ENCODE data around the gene ETV2.
A peak's percentile ranks its signal among the peaks of the same experiment; 100 is the strongest.

Gene ETV2

GRCh38 chr19:35607661-35608060, 33.9 kb upstream of the ETV2 start:
- no peak overlapping the region for H3K27ac ChIP-seq (ENCODE audit: low read length)
- H3K27me3 ChIP-seq (ENCODE audit: insufficient read depth, low read length, poor library complexity) = no peaks in the 10 kb centered on the region
- no peak for TF ChIP-seq EZH2 (IDR thresholded peaks at IDR 0.05; ENCODE audit: borderline replicate concordance, low read depth, low read length, severe bottlenecking)
- no peak for TF ChIP-seq CTCF (IDR thresholded peaks at IDR 0.05; ENCODE audit: borderline replicate concordance, extremely low read depth, low read length, poor library complexity, severe bottlenecking)
- no peak for ATAC-seq (ENCODE audit: insufficient read depth, low read depth)
- H3K4me2 ChIP-seq (ENCODE audit: insufficient read depth, low read length) = no peak overlapping the region
- H2AFZ ChIP-seq (ENCODE audit: low read depth, low read length) = no peak overlapping the region
- H3K4me1 ChIP-seq (ENCODE audit: insufficient read depth, low read length) = peaks cover 8% of the 10 kb centered on the region
- no peak for DNase-seq
- H4K20me1 ChIP-seq (ENCODE audit: insufficient read depth, low read length) = no peaks in the 10 kb centered on the region
- H3K9me3 ChIP-seq (ENCODE audit: insufficient read depth, low read length, severe bottlenecking) = peaks cover 7% of the 10 kb centered on the region
- no peak overlapping the region for H3K4me3 ChIP-seq (ENCODE audit: low read depth in 1 of 2, low read length in 2 of 2)
- no peak overlapping the region for H3K9ac ChIP-seq (ENCODE audit: low read depth, low read length)
- H3K36me3 ChIP-seq (ENCODE audit: insufficient read depth, low read length) = no peaks in the 10 kb centered on the region
- H3K79me2 ChIP-seq (ENCODE audit: insufficient read depth, low read length) = peaks cover under 1% of the 10 kb centered on the region

- no peak for TF ChIP-seq EZH2 (IDR thresholded peaks at IDR 0.05; ENCODE audit: borderline replicate concordance, low read depth, low read length, severe bottlenecking)
- TF ChIP-seq CTCF (IDR thresholded peaks at IDR 0.05; ENCODE audit: borderline replicate concordance, extremely low read depth, low read length, poor library complexity, severe bottlenecking) = no peak
- H4K20me1 ChIP-seq (ENCODE audit: insufficient read depth, low read length) = no peaks in the 10 kb centered on the region
- peaks cover 13% of the 10 kb centered on the region for H3K4me1 ChIP-seq (ENCODE audit: insufficient read depth, low read length)
- no peaks in the 10 kb centered on the region for H3K36me3 ChIP-seq (ENCODE audit: insufficient read depth, low read length)
- H3K4me2 ChIP-seq (ENCODE audit: insufficient read depth, low read length) = no peak overlapping the region
- ATAC-seq (ENCODE audit: insufficient read depth, low read depth) (no peak), DNase-seq (no peak)
- no peak overlapping the region for H2AFZ ChIP-seq (ENCODE audit: low read depth, low read length)
- H3K27ac ChIP-seq (ENCODE audit: low read length) = no peak overlapping the region
- H3K79me2 ChIP-seq (ENCODE audit: insufficient read depth, low read length) = peaks cover 6% of the 10 kb centered on the region
- no peaks in the 10 kb centered on the region for H3K27me3 ChIP-seq (ENCODE audit: insufficient read depth, low read length, poor library complexity)
- H3K9me3 ChIP-seq (ENCODE audit: insufficient read depth, low read length, severe bottlenecking) = peaks cover 7% of the 10 kb centered on the region
- no peak overlapping the region for H3K9ac ChIP-seq (ENCODE audit: low read depth, low read length)
- H3K4me3 ChIP-seq (ENCODE audit: low read depth in 1 of 2, low read length in 2 of 2) = no peak overlapping the region
Measured at GRCh38 chr19:35608251-35608650, 33.3 kb upstream of the ETV2 start.

- Histone ChIP-seq H3K4me3 (ENCODE audit: low read depth in 1 of 2, low read length in 2 of 2) (no peak overlapping the region), H2AFZ (ENCODE audit: low read depth, low read length) (no peak overlapping the region), H3K36me3 (ENCODE audit: insufficient read depth, low read length) (peaks cover 9% of the 10 kb centered on the region), H3K9ac (ENCODE audit: low read depth, low read length) (no peak overlapping the region), H3K4me2 (ENCODE audit: insufficient read depth, low read length) (no peak overlapping the region), H3K79me2 (ENCODE audit: insufficient read depth, low read length) (peaks cover 15% of the 10 kb centered on the region), H3K9me3 (ENCODE audit: insufficient read depth, low read length, severe bottlenecking) (peaks cover 7% of the 10 kb centered on the region), H3K4me1 (ENCODE audit: insufficient read depth, low read length) (peaks cover 22% of the 10 kb centered on the region), H3K27me3 (ENCODE audit: insufficient read depth, low read length, poor library complexity) (no peaks in the 10 kb centered on the region), H4K20me1 (ENCODE audit: insufficient read depth, low read length) (no peaks in the 10 kb centered on the region), H3K27ac (ENCODE audit: low read length) (no peak overlapping the region)
- ATAC-seq (ENCODE audit: insufficient read depth, low read depth) (no peak), DNase-seq (no peak)
- no peak for TF ChIP-seq CTCF (IDR thresholded peaks at IDR 0.05; ENCODE audit: borderline replicate concordance, extremely low read depth, low read length, poor library complexity, severe bottlenecking)
- no peak for TF ChIP-seq EZH2 (IDR thresholded peaks at IDR 0.05; ENCODE audit: borderline replicate concordance, low read depth, low read length, severe bottlenecking)
Measured at GRCh38 chr19:35609851-35610353, 31.6 kb upstream of the ETV2 start.

- H3K27me3 ChIP-seq (ENCODE audit: insufficient read depth, low read length, poor library complexity) = no peaks in the 10 kb centered on the region
- peak overlapping the region; percentile 99 for H2AFZ ChIP-seq (ENCODE audit: low read depth, low read length)
- H3K79me2 ChIP-seq (ENCODE audit: insufficient read depth, low read length) = peaks cover 15% of the 10 kb centered on the region
- peaks cover 7% of the 10 kb centered on the region for H3K9me3 ChIP-seq (ENCODE audit: insufficient read depth, low read length, severe bottlenecking)
- ATAC-seq (ENCODE audit: insufficient read depth, low read depth) (no peak), DNase-seq (no peak)
- peaks cover 22% of the 10 kb centered on the region for H3K4me1 ChIP-seq (ENCODE audit: insufficient read depth, low read length)
- TF ChIP-seq EZH2 (IDR thresholded peaks at IDR 0.05; ENCODE audit: borderline replicate concordance, low read depth, low read length, severe bottlenecking) (no peak), CTCF (IDR thresholded peaks at IDR 0.05; ENCODE audit: borderline replicate concordance, extremely low read depth, low read length, poor library complexity, severe bottlenecking) (no peak)
- peak overlapping the region; percentile 83 for H3K4me2 ChIP-seq (ENCODE audit: insufficient read depth, low read length)
- H3K36me3 ChIP-seq (ENCODE audit: insufficient read depth, low read length) = peaks cover 25% of the 10 kb centered on the region
- H3K27ac ChIP-seq (ENCODE audit: low read length) = peak overlapping the region; percentile 96; the same call in 1 of the 2 replicates
- H3K9ac ChIP-seq (ENCODE audit: low read depth, low read length) = peak overlapping the region; percentile 97
- H3K4me3 ChIP-seq (ENCODE audit: low read depth in 1 of 2, low read length in 2 of 2) = peak overlapping the region; percentile 81 to 93; a peak in 3 of 4 replicates
- no peaks in the 10 kb centered on the region for H4K20me1 ChIP-seq (ENCODE audit: insufficient read depth, low read length)
Measured at GRCh38 chr19:35612224-35612558, 29.4 kb upstream of the ETV2 start.
